Immature natural killer cell (primary cell): ENCODE measurements around the gene HSPG2. TPM values are rescaled to one million over a fixed set of nuclear protein-coding genes. Genes with fewer than 3 reads are reported as not detected.
A peak's percentile ranks its signal among the peaks of the same experiment; 100 is the strongest.

Experiments
- DNase-seq, 3 donors: peaks; one replicate each; pipeline ENCODE4 v3.0.0; 2022; ENCODE audit warnings: mixed read lengths in 1 of 3
- H3K27ac Mint-ChIP-seq, 6 donors: one replicate each; pipeline ENCODE4 v1.8.0; 2020; ENCODE audit warnings: mixed read lengths in 6 of 6, mild to moderate bottlenecking in 5 of 6, inconsistent platforms in 4 of 6, moderate library complexity in 3 of 6
- H3K27me3 Mint-ChIP-seq, 3 donors: one replicate each; pipeline ENCODE4 v1.8.0; 2020 to 2021; ENCODE audit warnings: low read depth in 3 of 3, mild to moderate bottlenecking in 3 of 3, mixed read lengths in 3 of 3, moderate library complexity in 3 of 3, inconsistent platforms in 1 of 3
- H3K36me3 Mint-ChIP-seq, 3 donors: one replicate each; pipeline ENCODE4 v1.8.0; 2020; ENCODE audit warnings: mixed read lengths in 3 of 3, inconsistent platforms in 2 of 3, mild to moderate bottlenecking in 2 of 3
- H3K4me1 Mint-ChIP-seq, 2 donors: one replicate each; pipeline ENCODE4 v1.8.0; 2020; ENCODE audit warnings: inconsistent platforms in 2 of 2, mild to moderate bottlenecking in 2 of 2, mixed read lengths in 2 of 2, moderate library complexity in 1 of 2
- H3K4me3 Mint-ChIP-seq, 5 donors: one replicate each; pipeline ENCODE4 v1.8.0; 2020; ENCODE audit warnings: mild to moderate bottlenecking in 5 of 5, mixed read lengths in 5 of 5, inconsistent platforms in 3 of 5, moderate library complexity in 3 of 5
- H3K9me3 Mint-ChIP-seq, 6 donors: one replicate each; pipeline ENCODE4 v1.8.0; 2020; ENCODE audit warnings: mild to moderate bottlenecking in 6 of 6, mixed read lengths in 6 of 6, inconsistent platforms in 4 of 6, moderate library complexity in 3 of 6
- polyA plus RNA-seq, 3 donors: library from polyadenylated mRNA; unstranded; fragments of 300-500 nt; fragmentation: Illumina TruSeq; gene quantifications; one replicate each; pipeline ENCODE4 v1.2.3, GENCODE V29; 2021

HSPG2 gene
- polyA plus RNA-seq, 3 donors from 2014 or later, result 0.19 TPM; not detected in 2

DNA sequence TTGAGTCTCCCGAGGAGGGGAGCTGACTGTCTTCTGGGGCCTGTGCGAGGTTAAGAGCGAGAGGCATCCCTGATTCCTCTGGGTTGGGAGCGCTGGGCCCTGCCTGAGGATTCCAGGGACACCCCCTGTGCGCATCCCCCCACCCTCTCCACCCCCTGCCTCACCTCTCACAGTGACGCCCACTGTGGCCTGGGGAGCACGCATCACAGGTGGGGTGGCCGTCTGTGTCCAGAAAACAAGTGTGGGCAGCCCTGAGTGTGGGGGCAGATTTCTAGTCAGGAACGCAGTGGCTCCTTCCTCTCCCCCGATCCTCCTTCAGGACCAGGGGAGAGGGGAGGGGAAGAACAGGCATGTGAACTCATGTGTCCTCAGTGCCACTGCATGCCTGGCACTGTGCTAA is 63.3 kb downstream of the HSPG2 start:
- no peak for DNase-seq
- Mint-ChIP-seq H3K4me3 (no peak overlapping the region), H3K36me3 (no peaks in the 10 kb centered on the region), H3K4me1 (no peaks in the 10 kb centered on the region), H3K27ac (no peak overlapping the region), H3K27me3 (peaks cover 0 to 2% (median 0%) of the 10 kb centered on the region in 3 donors), H3K9me3 (no peaks in the 10 kb centered on the region)

DNA sequence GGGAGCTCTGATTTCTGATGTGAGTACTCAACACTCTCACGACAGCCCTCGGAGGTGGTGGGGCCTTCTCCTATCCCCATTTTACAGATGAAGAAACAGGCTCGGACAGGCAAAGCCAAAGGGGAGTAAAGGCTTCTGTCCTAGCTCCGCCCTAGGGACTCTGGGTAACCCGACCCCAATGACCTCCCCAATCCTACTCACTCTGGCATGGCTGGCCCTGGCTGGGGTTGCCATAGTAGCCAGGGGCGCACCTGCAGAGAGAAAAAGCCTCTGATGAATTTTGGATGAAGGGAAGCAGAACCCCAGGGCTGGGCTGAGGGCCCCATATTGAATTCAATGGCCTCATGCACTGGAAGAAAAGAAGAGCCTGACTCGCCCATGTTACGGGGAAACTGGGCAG is 63.9 kb downstream of the HSPG2 start:
- Mint-ChIP-seq H3K4me3 (no peak overlapping the region), H3K36me3 (no peaks in the 10 kb centered on the region), H3K4me1 (no peaks in the 10 kb centered on the region), H3K27me3 (peaks cover 0 to 2% (median 0%) of the 10 kb centered on the region in 3 donors), H3K27ac (no peak overlapping the region), H3K9me3 (no peaks in the 10 kb centered on the region)
- no peak for DNase-seq

GRCh38 chr1:21872445-21873079 is 64.5 kb downstream of the HSPG2 start:
- Mint-ChIP-seq H3K36me3 (no peaks in the 10 kb centered on the region), H3K27ac (no peak overlapping the region), H3K9me3 (no peaks in the 10 kb centered on the region), H3K4me3 (no peak overlapping the region), H3K4me1 (no peaks in the 10 kb centered on the region), H3K27me3 (peaks cover 0 to 2% (median 0%) of the 10 kb centered on the region in 3 donors)
- DNase-seq, result no peak

GRCh38 chr1:21871943-21872342 is 65.2 kb downstream of the HSPG2 start:
- no peaks in the 10 kb centered on the region for H3K36me3 Mint-ChIP-seq
- DNase-seq, result no peak
- no peaks in the 10 kb centered on the region for H3K9me3 Mint-ChIP-seq
- H3K27ac Mint-ChIP-seq, result no peak overlapping the region
- no peaks in the 10 kb centered on the region for H3K4me1 Mint-ChIP-seq
- peaks cover 0 to 2% (median 0%) of the 10 kb centered on the region in 3 donors for H3K27me3 Mint-ChIP-seq
- H3K4me3 Mint-ChIP-seq, result no peak overlapping the region

GRCh38 chr1:21870611-21871010 is 66.5 kb downstream of the HSPG2 start:
- no peaks in the 10 kb centered on the region for H3K36me3 Mint-ChIP-seq
- H3K9me3 Mint-ChIP-seq, result no peaks in the 10 kb centered on the region
- no peak overlapping the region for H3K27ac Mint-ChIP-seq
- H3K4me3 Mint-ChIP-seq, result no peak overlapping the region
- H3K27me3 Mint-ChIP-seq, result peaks cover 0 to 2% (median 0%) of the 10 kb centered on the region in 3 donors
- H3K4me1 Mint-ChIP-seq, result no peaks in the 10 kb centered on the region
- DNase-seq, result no peak

DNA sequence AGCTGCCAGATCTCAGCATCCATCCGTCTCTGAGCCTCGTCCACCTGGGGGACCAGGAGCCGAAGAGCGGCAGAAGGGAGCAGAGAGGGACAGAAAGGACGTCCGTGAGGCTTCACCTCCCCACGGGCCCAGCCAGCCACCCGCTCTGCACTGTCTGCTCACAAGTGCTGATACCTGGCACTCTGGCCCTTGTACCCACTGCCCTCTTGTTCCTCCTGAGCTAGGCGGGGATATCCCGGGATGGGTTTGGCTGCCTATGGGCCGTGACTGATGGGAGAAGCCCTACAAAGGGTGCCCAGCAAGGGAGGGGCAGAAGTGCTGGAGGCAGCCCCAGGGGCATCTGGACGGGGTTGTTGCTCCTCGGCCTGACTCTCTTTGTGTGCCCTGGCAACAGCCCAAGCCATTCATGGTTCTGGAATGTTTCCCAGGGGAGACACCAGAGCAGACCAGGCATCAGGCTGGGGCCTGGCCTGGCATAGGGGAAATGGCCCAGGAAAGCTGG is 67.4 kb downstream of the HSPG2 start:
- no peaks in the 10 kb centered on the region for H3K36me3 Mint-ChIP-seq
- peaks cover 0 to 2% (median 0%) of the 10 kb centered on the region in 3 donors for H3K27me3 Mint-ChIP-seq
- H3K27ac Mint-ChIP-seq, result no peak overlapping the region
- H3K9me3 Mint-ChIP-seq, result no peaks in the 10 kb centered on the region
- no peak overlapping the region for H3K4me3 Mint-ChIP-seq
- no peak for DNase-seq
- H3K4me1 Mint-ChIP-seq, result no peaks in the 10 kb centered on the region

GRCh38 chr1:21868941-21869454 is 68.1 kb downstream of the HSPG2 start:
- peaks cover 0 to 2% (median 2%) of the 10 kb centered on the region in 3 donors for H3K27me3 Mint-ChIP-seq
- no peaks in the 10 kb centered on the region for H3K4me1 Mint-ChIP-seq
- no peak overlapping the region for H3K4me3 Mint-ChIP-seq
- DNase-seq, result no peak
- no peak overlapping the region for H3K27ac Mint-ChIP-seq
- H3K36me3 Mint-ChIP-seq, result no peaks in the 10 kb centered on the region
- H3K9me3 Mint-ChIP-seq, result no peaks in the 10 kb centered on the region

GRCh38 chr1:21868482-21868881 is 68.6 kb downstream of the HSPG2 start:
- Mint-ChIP-seq H3K9me3 (no peaks in the 10 kb centered on the region), H3K4me1 (no peaks in the 10 kb centered on the region), H3K4me3 (no peak overlapping the region), H3K27me3 (peaks cover 0 to 2% (median 2%) of the 10 kb centered on the region in 3 donors), H3K36me3 (no peaks in the 10 kb centered on the region), H3K27ac (peak overlapping the region in 1 of 6 donors; percentile 21)
- DNase-seq, result no peak

GRCh38 chr1:21867451-21867996 is 69.6 kb downstream of the HSPG2 start:
- H3K9me3 Mint-ChIP-seq, result no peaks in the 10 kb centered on the region
- H3K27me3 Mint-ChIP-seq, result peaks cover 0 to 2% (median 2%) of the 10 kb centered on the region in 3 donors
- H3K4me1 Mint-ChIP-seq, result no peaks in the 10 kb centered on the region
- H3K36me3 Mint-ChIP-seq, result no peaks in the 10 kb centered on the region
- H3K4me3 Mint-ChIP-seq, result no peak overlapping the region
- H3K27ac Mint-ChIP-seq, result no peak overlapping the region
- no peak for DNase-seq

GRCh38 chr1:21866707-21867043 is 70.4 kb downstream of the HSPG2 start:
- H3K36me3 Mint-ChIP-seq, result no peaks in the 10 kb centered on the region
- no peaks in the 10 kb centered on the region for H3K4me1 Mint-ChIP-seq
- no peak overlapping the region for H3K4me3 Mint-ChIP-seq
- no peak for DNase-seq
- no peak overlapping the region for H3K27ac Mint-ChIP-seq
- no peaks in the 10 kb centered on the region for H3K9me3 Mint-ChIP-seq
- H3K27me3 Mint-ChIP-seq, result peaks cover 0 to 2% (median 2%) of the 10 kb centered on the region in 3 donors

DNA sequence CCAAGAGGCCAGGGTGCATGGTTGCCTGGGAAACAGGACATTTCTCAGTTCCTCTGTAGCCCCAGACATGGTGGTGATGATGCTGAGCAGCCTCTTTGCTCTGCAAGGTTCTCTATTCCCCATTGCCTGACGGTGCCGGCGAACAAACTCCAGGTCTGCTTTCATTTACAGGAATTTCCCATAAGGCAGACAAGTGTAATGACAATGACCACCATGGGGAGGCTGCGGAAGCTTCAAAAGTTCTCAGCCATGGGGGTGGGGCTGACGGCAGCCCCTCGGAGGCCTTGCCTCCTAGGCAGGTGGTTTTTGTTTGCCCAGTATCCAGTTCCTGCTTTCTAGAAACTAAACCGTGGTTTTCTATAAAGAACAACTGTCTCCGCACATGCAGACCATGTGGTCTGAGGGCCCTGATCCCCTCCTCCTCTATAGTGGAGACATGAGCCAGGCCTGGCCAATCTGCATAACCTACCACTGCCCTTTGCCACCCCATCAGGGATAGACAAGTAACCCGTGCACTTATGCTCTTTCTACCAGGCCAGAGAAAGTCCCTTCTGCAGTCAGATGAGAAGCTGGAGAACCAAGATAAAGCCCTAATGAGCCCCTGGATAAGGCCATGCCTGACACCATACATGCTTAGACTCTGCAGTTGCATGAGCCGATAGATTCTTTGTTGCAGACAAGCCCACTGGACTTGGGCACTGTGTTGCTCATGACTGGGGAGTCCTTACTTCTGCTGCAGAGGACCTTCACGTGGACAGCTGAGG is 71.0 kb downstream of the HSPG2 start:
- H3K4me3 Mint-ChIP-seq, result no peak overlapping the region
- no peaks in the 10 kb centered on the region for H3K9me3 Mint-ChIP-seq
- DNase-seq, result no peak

GRCh38 chr1:21865609-21865942 is 71.5 kb downstream of the HSPG2 start:
- no peak overlapping the region for H3K27ac Mint-ChIP-seq
- DNase-seq, result no peak
- no peaks in the 10 kb centered on the region for H3K36me3 Mint-ChIP-seq
- H3K27me3 Mint-ChIP-seq, result peaks cover 0 to 2% (median 2%) of the 10 kb centered on the region in 3 donors
- H3K4me3 Mint-ChIP-seq, result no peak overlapping the region
- H3K9me3 Mint-ChIP-seq, result no peaks in the 10 kb centered on the region
- H3K4me1 Mint-ChIP-seq, result no peaks in the 10 kb centered on the region

More for the DNA sequence above, 71.0 kb downstream of the HSPG2 start:
- no peak overlapping the region for H3K27ac Mint-ChIP-seq
- H3K36me3 Mint-ChIP-seq, result no peaks in the 10 kb centered on the region
- no peaks in the 10 kb centered on the region for H3K4me1 Mint-ChIP-seq
- peaks cover 0 to 4% (median 2%) of the 10 kb centered on the region in 3 donors for H3K27me3 Mint-ChIP-seq

GRCh38 chr1:21864730-21865129 is 72.4 kb downstream of the HSPG2 start:
- Mint-ChIP-seq H3K36me3 (no peaks in the 10 kb centered on the region), H3K9me3 (no peaks in the 10 kb centered on the region), H3K4me3 (no peak overlapping the region), H3K4me1 (no peaks in the 10 kb centered on the region), H3K27ac (no peak overlapping the region), H3K27me3 (peaks cover 0 to 2% (median 2%) of the 10 kb centered on the region in 3 donors)
- no peak for DNase-seq

DNA sequence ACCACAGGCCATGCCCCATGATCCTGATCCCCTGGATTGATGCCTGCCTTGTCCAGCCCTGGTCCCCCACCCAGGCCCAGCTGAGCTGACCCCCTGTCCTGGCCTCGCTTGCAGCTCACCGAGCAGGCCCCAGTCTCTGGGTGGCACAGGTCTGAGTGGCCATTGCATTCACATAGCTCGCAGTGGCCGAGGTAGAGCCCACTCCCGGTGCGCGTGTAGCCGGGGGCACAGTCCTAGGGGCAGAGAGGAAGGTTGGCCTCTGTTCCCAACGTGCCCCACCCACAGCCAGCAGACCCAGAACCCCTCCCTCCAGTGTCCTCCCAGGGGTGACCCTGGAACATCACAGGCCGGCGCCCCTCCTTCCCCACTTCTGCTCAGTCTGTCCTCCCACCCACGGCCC is 73.1 kb downstream of the HSPG2 start:
- DNase-seq, result no peak
- no peaks in the 10 kb centered on the region for H3K36me3 Mint-ChIP-seq
- H3K4me1 Mint-ChIP-seq, result peaks cover 0 to 2% of the 10 kb centered on the region in 2 donors
- no peaks in the 10 kb centered on the region for H3K9me3 Mint-ChIP-seq
- H3K27ac Mint-ChIP-seq, result no peak overlapping the region
- no peak overlapping the region for H3K4me3 Mint-ChIP-seq
- H3K27me3 Mint-ChIP-seq, result peaks cover 2% of the 10 kb centered on the region in 3 donors
